Measurements from ENCODE around the gene SEMA3B.
A peak's percentile ranks its signal among the peaks of the same experiment; 100 is the strongest.
"Not testable (repeated sequence)": the region's sequence is repeated elsewhere in the genome, so short reads cannot be mapped to it uniquely, and the experiment has no call there.

SEMA3B gene

GRCh38 chr3:50232303-50232702, 36.6 kb upstream of the SEMA3B start:
- Mint-ChIP-seq H3K4me1 (ENCODE audit: low read depth) (peaks cover 21% of the 10 kb centered on the region), H3K36me3 (no peaks in the 10 kb centered on the region)

GRCh38 chr3:50233176-50233575, 35.8 kb upstream of the SEMA3B start:
- Mint-ChIP-seq H3K4me3 (no peak overlapping the region), H3K27me3 (no peaks in the 10 kb centered on the region), H3K9me3 (ENCODE audit: low read depth) (no peaks in the 10 kb centered on the region), H3K36me3 (no peaks in the 10 kb centered on the region), H3K27ac (no peak overlapping the region), H3K4me1 (ENCODE audit: low read depth) (peaks cover 18% of the 10 kb centered on the region)

More at GRCh38 chr3:50232303-50232702, 36.6 kb upstream of the SEMA3B start:
- H3K27ac Mint-ChIP-seq = no peak overlapping the region
- H3K4me3 Mint-ChIP-seq = no peak overlapping the region
- H3K27me3 Mint-ChIP-seq = no peaks in the 10 kb centered on the region
- H3K9me3 Mint-ChIP-seq (ENCODE audit: low read depth) = no peaks in the 10 kb centered on the region

- Mint-ChIP-seq H3K9me3 (ENCODE audit: low read depth) (no peaks in the 10 kb centered on the region), H3K4me3 (peak within 1 kb of the TSS; percentile 94), H3K27me3 (no peaks in the 10 kb centered on the region), H3K27ac (peak within 1 kb of the TSS; percentile 93), H3K36me3 (no peaks in the 10 kb centered on the region), H3K4me1 (ENCODE audit: low read depth) (peaks cover 33% of the 10 kb centered on the region)
These were observed 33.0 kb upstream of the SEMA3B start, which contains the start of gene GNAI2 for GRCh38 chr3:50235716-50236483. Gene GNAI2, plus strand, starts transcription at chr3:50236204. Its CDS starts 132 bp downstream, at chr3:50236336.

- H3K9me3 Mint-ChIP-seq (ENCODE audit: low read depth) = no peaks in the 10 kb centered on the region
- peaks cover 40% of the 10 kb centered on the region for H3K4me1 Mint-ChIP-seq (ENCODE audit: low read depth)
- H3K27me3 Mint-ChIP-seq = no peaks in the 10 kb centered on the region
- peak overlapping the region; percentile 93 for H3K27ac Mint-ChIP-seq
- H3K36me3 Mint-ChIP-seq = no peaks in the 10 kb centered on the region
- H3K4me3 Mint-ChIP-seq = peak overlapping the region; percentile 94
These were observed 32.3 kb upstream of the SEMA3B start for GRCh38 chr3:50236484-50237132.

GRCh38 chr3:50237133-50237651, 31.8 kb upstream of the SEMA3B start:
- no peaks in the 10 kb centered on the region for H3K27me3 Mint-ChIP-seq
- H3K36me3 Mint-ChIP-seq = no peaks in the 10 kb centered on the region
- H3K27ac Mint-ChIP-seq = peak overlapping the region; percentile 93
- no peaks in the 10 kb centered on the region for H3K9me3 Mint-ChIP-seq (ENCODE audit: low read depth)
- H3K4me1 Mint-ChIP-seq (ENCODE audit: low read depth) = peaks cover 46% of the 10 kb centered on the region
- H3K4me3 Mint-ChIP-seq = peak overlapping the region; percentile 94

GRCh38 chr3:50237754-50238548, 31.0 kb upstream of the SEMA3B start:
- no peaks in the 10 kb centered on the region for H3K9me3 Mint-ChIP-seq (ENCODE audit: low read depth)
- H3K27me3 Mint-ChIP-seq = no peaks in the 10 kb centered on the region
- peaks cover 53% of the 10 kb centered on the region for H3K4me1 Mint-ChIP-seq (ENCODE audit: low read depth)
- peak overlapping the region; percentile 94 for H3K4me3 Mint-ChIP-seq
- H3K36me3 Mint-ChIP-seq = no peaks in the 10 kb centered on the region
- peak overlapping the region; percentile 93 for H3K27ac Mint-ChIP-seq

GRCh38 chr3:50238549-50239026, 30.4 kb upstream of the SEMA3B start:
- Mint-ChIP-seq H3K4me1 (ENCODE audit: low read depth) (peaks cover 56% of the 10 kb centered on the region), H3K9me3 (ENCODE audit: low read depth) (no peaks in the 10 kb centered on the region), H3K27ac (peak overlapping the region; percentile 93), H3K36me3 (no peaks in the 10 kb centered on the region), H3K4me3 (peak overlapping the region; percentile 94), H3K27me3 (no peaks in the 10 kb centered on the region)

- no peaks in the 10 kb centered on the region for H3K9me3 Mint-ChIP-seq (ENCODE audit: low read depth)
- H3K27me3 Mint-ChIP-seq = no peaks in the 10 kb centered on the region
- no peaks in the 10 kb centered on the region for H3K36me3 Mint-ChIP-seq
- peak overlapping the region; percentile 94 for H3K4me3 Mint-ChIP-seq
- peaks cover 63% of the 10 kb centered on the region for H3K4me1 Mint-ChIP-seq (ENCODE audit: low read depth)
- H3K27ac Mint-ChIP-seq = peak overlapping the region; percentile 84
These were observed 29.3 kb upstream of the SEMA3B start for GRCh38 chr3:50239649-50240048.

GRCh38 chr3:50241163-50241562, 27.8 kb upstream of the SEMA3B start:
- H3K27me3 Mint-ChIP-seq = no peaks in the 10 kb centered on the region
- no peaks in the 10 kb centered on the region for H3K9me3 Mint-ChIP-seq (ENCODE audit: low read depth)
- peaks cover 67% of the 10 kb centered on the region for H3K4me1 Mint-ChIP-seq (ENCODE audit: low read depth)
- H3K4me3 Mint-ChIP-seq = peak overlapping the region; percentile 8
- H3K36me3 Mint-ChIP-seq = no peaks in the 10 kb centered on the region
- H3K27ac Mint-ChIP-seq = peak overlapping the region; percentile 90

- Mint-ChIP-seq H3K27ac (peak overlapping the region; percentile 96), H3K27me3 (no peaks in the 10 kb centered on the region), H3K9me3 (ENCODE audit: low read depth) (no peaks in the 10 kb centered on the region), H3K4me3 (peak overlapping the region; percentile 40), H3K4me1 (ENCODE audit: low read depth) (peaks cover 72% of the 10 kb centered on the region), H3K36me3 (no peaks in the 10 kb centered on the region)
These were observed 27.1 kb upstream of the SEMA3B start for GRCh38 chr3:50241713-50242380.

- Mint-ChIP-seq H3K27ac (peak overlapping the region; percentile 96), H3K4me1 (ENCODE audit: low read depth) (peaks cover 77% of the 10 kb centered on the region), H3K27me3 (no peaks in the 10 kb centered on the region), H3K4me3 (peak overlapping the region; percentile 69), H3K36me3 (no peaks in the 10 kb centered on the region), H3K9me3 (ENCODE audit: low read depth) (no peaks in the 10 kb centered on the region)
These were observed 26.6 kb upstream of the SEMA3B start for GRCh38 chr3:50242381-50242770.

GRCh38 chr3:50242851-50243542, 25.9 kb upstream of the SEMA3B start:
- H3K27ac Mint-ChIP-seq = peak overlapping the region; percentile 96
- peak overlapping the region; percentile 69 for H3K4me3 Mint-ChIP-seq
- H3K4me1 Mint-ChIP-seq (ENCODE audit: low read depth) = peaks cover 78% of the 10 kb centered on the region
- no peaks in the 10 kb centered on the region for H3K36me3 Mint-ChIP-seq
- no peaks in the 10 kb centered on the region for H3K9me3 Mint-ChIP-seq (ENCODE audit: low read depth)
- H3K27me3 Mint-ChIP-seq = no peaks in the 10 kb centered on the region

GRCh38 chr3:50243543-50243895, 25.4 kb upstream of the SEMA3B start:
- Mint-ChIP-seq H3K4me1 (ENCODE audit: low read depth) (peaks cover 79% of the 10 kb centered on the region), H3K36me3 (no peaks in the 10 kb centered on the region), H3K27ac (peak overlapping the region; percentile 81), H3K9me3 (ENCODE audit: low read depth) (no peaks in the 10 kb centered on the region), H3K27me3 (no peaks in the 10 kb centered on the region), H3K4me3 (no peak overlapping the region)

- H3K27me3 Mint-ChIP-seq; H3K36me3 Mint-ChIP-seq; H3K9me3 Mint-ChIP-seq (ENCODE audit: low read depth): not testable (repeated sequence)
- H3K4me3 Mint-ChIP-seq = peak overlapping the region; percentile 66
- peaks cover 75% of the 10 kb centered on the region for H3K4me1 Mint-ChIP-seq (ENCODE audit: low read depth)
- H3K27ac Mint-ChIP-seq = peak overlapping the region; percentile 97
These were observed 24.1 kb upstream of the SEMA3B start for GRCh38 chr3:50244813-50245212.
